ENCODE results near the gene TIMD4.

DNA sequence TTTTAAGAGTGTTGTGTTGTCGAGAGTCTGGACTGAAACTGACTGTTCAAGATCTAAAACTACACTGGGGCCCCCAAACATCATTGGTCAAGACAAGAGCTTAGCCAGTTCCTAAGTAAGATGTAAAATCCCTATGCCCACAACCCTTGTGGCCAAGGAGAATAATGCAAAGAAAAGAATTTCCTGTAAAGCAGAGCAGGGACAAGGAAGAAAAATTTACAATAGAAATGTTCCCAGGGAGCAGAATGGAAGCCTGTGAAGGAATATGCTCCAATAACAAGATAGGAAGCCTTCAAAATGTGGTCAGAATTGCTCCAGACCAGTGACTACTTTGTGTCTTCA, 92.6 kb downstream of the TIMD4 start:
- TF ChIP-seq POLR2AphosphoS5 (IDR thresholded peaks at IDR 0.05): no peak
- TF ChIP-seq, protein P1, sequence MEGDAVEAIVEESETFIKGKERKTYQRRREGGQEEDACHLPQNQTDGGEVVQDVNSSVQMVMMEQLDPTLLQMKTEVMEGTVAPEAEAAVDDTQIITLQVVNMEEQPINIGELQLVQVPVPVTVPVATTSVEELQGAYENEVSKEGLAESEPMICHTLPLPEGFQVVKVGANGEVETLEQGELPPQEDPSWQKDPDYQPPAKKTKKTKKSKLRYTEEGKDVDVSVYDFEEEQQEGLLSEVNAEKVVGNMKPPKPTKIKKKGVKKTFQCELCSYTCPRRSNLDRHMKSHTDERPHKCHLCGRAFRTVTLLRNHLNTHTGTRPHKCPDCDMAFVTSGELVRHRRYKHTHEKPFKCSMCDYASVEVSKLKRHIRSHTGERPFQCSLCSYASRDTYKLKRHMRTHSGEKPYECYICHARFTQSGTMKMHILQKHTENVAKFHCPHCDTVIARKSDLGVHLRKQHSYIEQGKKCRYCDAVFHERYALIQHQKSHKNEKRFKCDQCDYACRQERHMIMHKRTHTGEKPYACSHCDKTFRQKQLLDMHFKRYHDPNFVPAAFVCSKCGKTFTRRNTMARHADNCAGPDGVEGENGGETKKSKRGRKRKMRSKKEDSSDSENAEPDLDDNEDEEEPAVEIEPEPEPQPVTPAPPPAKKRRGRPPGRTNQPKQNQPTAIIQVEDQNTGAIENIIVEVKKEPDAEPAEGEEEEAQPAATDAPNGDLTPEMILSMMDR (IDR thresholded peaks at IDR 0.05; ENCODE audit: poor library complexity, severe bottlenecking): no peak

Data from neural cell (in vitro differentiated cells).